GM18870 (cell line): ENCODE data around the gene RPL29.

Experiments used
- ATAC-seq: cut with Tn5 transposase; IDR thresholded peaks from one replicate; pipeline ENCODE4 v1.9.1; 2021; ENCODE audit warnings: moderate library complexity; ENCODE audit not compliant: unreplicated experiment

Gene RPL29

GRCh38 chr3:51984269-51984647 is 11.4 kb downstream of the RPL29 start:
- ATAC-seq, result no peak

GRCh38 chr3:51983578-51984268 is 12.0 kb downstream of the RPL29 start:
- ATAC-seq, result no peak

GRCh38 chr3:51982838-51983577 is 12.7 kb downstream of the RPL29 start, which contains the start of gene ACY1:
Gene ACY1 (plus strand): TSS chr3:51983535. CDS start chr3:51984065, 530 bp downstream.
- peak; percentile 49 for ATAC-seq

- peak; percentile 23 for ATAC-seq
Measured at GRCh38 chr3:51982352-51982837, 13.3 kb downstream of the RPL29 start.

GRCh38 chr3:51980253-51980652 is 15.4 kb downstream of the RPL29 start:
- ATAC-seq, result no peak

GRCh38 chr3:51978143-51978502 is 17.6 kb downstream of the RPL29 start:
- no peak for ATAC-seq

- no peak for ATAC-seq
Measured at GRCh38 chr3:51977446-51978142, 18.1 kb downstream of the RPL29 start.

- ATAC-seq, result no peak
Measured at GRCh38 chr3:51975852-51976549, 19.7 kb downstream of the RPL29 start.

GRCh38 chr3:51974963-51975851 is 20.5 kb downstream of the RPL29 start, which contains the start of gene ABHD14A:
Gene ABHD14A (plus strand): TSS chr3:51975064. CDS start chr3:51975136, 72 bp downstream.
- no peak for ATAC-seq

GRCh38 chr3:51974277-51974962 is 21.3 kb downstream of the RPL29 start:
- no peak for ATAC-seq

GRCh38 chr3:51971350-51971749 is 24.3 kb downstream of the RPL29 start:
- no peak for ATAC-seq

GRCh38 chr3:51970606-51971300 is 24.9 kb downstream of the RPL29 start:
- ATAC-seq, result no peak

GRCh38 chr3:51969841-51970240 is 25.9 kb downstream of the RPL29 start:
- no peak for ATAC-seq

GRCh38 chr3:51968883-51969678 is 26.6 kb downstream of the RPL29 start:
- no peak for ATAC-seq

- no peak for ATAC-seq
Measured at GRCh38 chr3:51968170-51968775, 27.4 kb downstream of the RPL29 start.

- ATAC-seq, result no peak
Measured at GRCh38 chr3:51967384-51968169, 28.1 kb downstream of the RPL29 start, which contains the start of gene PCBP4. Gene PCBP4 (minus strand): TSS chr3:51967454. CDS start chr3:51961240, 6,214 bp downstream.

GRCh38 chr3:51966922-51967383 is 28.7 kb downstream of the RPL29 start:
- ATAC-seq, result no peak
